ENCODE results near the gene JADE3. TPM values are rescaled to one million over a fixed set of nuclear protein-coding genes. Genes with fewer than 3 reads are reported as not detected.
A peak's percentile ranks its signal among the peaks of the same experiment; 100 is the strongest.
"Not testable (repeated sequence)": the region's sequence is repeated elsewhere in the genome, so short reads cannot be mapped to it uniquely, and the experiment has no call there.

Gene JADE3
- total RNA-seq, 1 donor from 2014 or later: 22.5 TPM

DNA sequence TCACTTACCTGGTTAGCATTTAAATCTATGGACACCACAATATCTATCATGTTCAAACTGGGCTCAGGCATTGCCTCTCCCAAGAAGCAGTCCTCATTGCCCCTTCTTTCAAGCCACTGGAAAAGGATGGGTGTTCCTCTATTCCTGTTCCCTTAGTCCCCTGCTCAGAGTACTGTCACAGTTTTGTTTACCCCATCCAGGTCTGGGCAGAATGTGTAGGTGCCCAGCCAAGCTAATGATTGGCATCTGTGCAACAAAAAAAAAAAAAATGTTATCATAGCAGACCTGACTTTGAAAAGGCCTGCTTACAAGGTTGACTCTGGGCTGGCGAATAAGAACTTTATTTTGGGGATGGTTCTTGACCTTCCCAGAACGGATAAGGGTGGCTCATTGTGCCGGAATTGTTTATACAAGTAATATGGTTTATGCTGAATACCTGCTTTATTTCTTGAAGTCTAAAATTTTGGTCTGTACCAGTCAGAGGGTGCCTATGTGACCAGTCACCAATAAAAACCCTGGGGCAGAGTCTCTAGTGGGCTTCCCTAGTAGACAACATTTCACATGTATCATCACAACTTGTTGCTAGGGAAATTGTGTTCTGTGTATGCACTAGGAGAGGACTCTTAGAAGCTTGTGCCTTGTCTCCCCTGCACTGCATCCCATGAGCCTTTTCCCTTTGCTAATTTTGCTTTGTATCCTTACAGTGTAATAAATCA is 47.9 kb downstream of the JADE3 start:
- Mint-ChIP-seq H3K27me3 (no peaks in the 10 kb centered on the region), H3K4me3 (ENCODE audit: low read depth) (no peak overlapping the region), H3K27ac (no peak overlapping the region), H3K36me3 (ENCODE audit: insufficient read depth) (no peaks in the 10 kb centered on the region), H3K4me1 (ENCODE audit: low read depth) (peaks cover 8% of the 10 kb centered on the region), H3K9me3 (ENCODE audit: low read depth) (peaks cover 2% of the 10 kb centered on the region)
- TF ChIP-seq, protein P1, sequence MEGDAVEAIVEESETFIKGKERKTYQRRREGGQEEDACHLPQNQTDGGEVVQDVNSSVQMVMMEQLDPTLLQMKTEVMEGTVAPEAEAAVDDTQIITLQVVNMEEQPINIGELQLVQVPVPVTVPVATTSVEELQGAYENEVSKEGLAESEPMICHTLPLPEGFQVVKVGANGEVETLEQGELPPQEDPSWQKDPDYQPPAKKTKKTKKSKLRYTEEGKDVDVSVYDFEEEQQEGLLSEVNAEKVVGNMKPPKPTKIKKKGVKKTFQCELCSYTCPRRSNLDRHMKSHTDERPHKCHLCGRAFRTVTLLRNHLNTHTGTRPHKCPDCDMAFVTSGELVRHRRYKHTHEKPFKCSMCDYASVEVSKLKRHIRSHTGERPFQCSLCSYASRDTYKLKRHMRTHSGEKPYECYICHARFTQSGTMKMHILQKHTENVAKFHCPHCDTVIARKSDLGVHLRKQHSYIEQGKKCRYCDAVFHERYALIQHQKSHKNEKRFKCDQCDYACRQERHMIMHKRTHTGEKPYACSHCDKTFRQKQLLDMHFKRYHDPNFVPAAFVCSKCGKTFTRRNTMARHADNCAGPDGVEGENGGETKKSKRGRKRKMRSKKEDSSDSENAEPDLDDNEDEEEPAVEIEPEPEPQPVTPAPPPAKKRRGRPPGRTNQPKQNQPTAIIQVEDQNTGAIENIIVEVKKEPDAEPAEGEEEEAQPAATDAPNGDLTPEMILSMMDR (IDR thresholded peaks at IDR 0.05; ENCODE audit: unreplicated experiment): no peak
- DNase-seq (ENCODE audit: low spot score, unreplicated experiment): no peak

- H3K27ac Mint-ChIP-seq: no peak overlapping the region
- H3K36me3 Mint-ChIP-seq (ENCODE audit: insufficient read depth): no peaks in the 10 kb centered on the region
- no peaks in the 10 kb centered on the region for H3K27me3 Mint-ChIP-seq
- TF ChIP-seq, protein P1 (IDR thresholded peaks at IDR 0.05; ENCODE audit: unreplicated experiment): no peak
- DNase-seq (ENCODE audit: low spot score, unreplicated experiment): no peak
- H3K4me1 Mint-ChIP-seq (ENCODE audit: low read depth): peaks cover 5% of the 10 kb centered on the region
- H3K9me3 Mint-ChIP-seq (ENCODE audit: low read depth): peaks cover 7% of the 10 kb centered on the region
- H3K4me3 Mint-ChIP-seq (ENCODE audit: low read depth): no peak overlapping the region
Measured at GRCh38 chrX:46961097-46961496, 48.9 kb downstream of the JADE3 start.

- TF ChIP-seq, protein P1 (IDR thresholded peaks at IDR 0.05; ENCODE audit: unreplicated experiment): no peak
- DNase-seq (ENCODE audit: low spot score, unreplicated experiment): no peak
- Mint-ChIP-seq H3K4me1 (ENCODE audit: low read depth) (peaks cover 8% of the 10 kb centered on the region), H3K27me3 (no peaks in the 10 kb centered on the region), H3K27ac (no peak overlapping the region), H3K4me3 (ENCODE audit: low read depth) (no peak overlapping the region), H3K9me3 (ENCODE audit: low read depth) (peaks cover 7% of the 10 kb centered on the region), H3K36me3 (ENCODE audit: insufficient read depth) (no peaks in the 10 kb centered on the region)
Measured at GRCh38 chrX:46961574-46962283, 49.5 kb downstream of the JADE3 start.

GRCh38 chrX:46965125-46965758 is 53.0 kb downstream of the JADE3 start:
- no peak overlapping the region for H3K4me3 Mint-ChIP-seq (ENCODE audit: low read depth)
- TF ChIP-seq, protein P1 (IDR thresholded peaks at IDR 0.05; ENCODE audit: unreplicated experiment): no peak
- DNase-seq (ENCODE audit: low spot score, unreplicated experiment): no peak
- peaks cover 1% of the 10 kb centered on the region for H3K36me3 Mint-ChIP-seq (ENCODE audit: insufficient read depth)
- H3K9me3 Mint-ChIP-seq (ENCODE audit: low read depth): peaks cover 12% of the 10 kb centered on the region
- peaks cover 8% of the 10 kb centered on the region for H3K4me1 Mint-ChIP-seq (ENCODE audit: low read depth)
- no peaks in the 10 kb centered on the region for H3K27me3 Mint-ChIP-seq
- peak overlapping the region; percentile 73 for H3K27ac Mint-ChIP-seq

DNA sequence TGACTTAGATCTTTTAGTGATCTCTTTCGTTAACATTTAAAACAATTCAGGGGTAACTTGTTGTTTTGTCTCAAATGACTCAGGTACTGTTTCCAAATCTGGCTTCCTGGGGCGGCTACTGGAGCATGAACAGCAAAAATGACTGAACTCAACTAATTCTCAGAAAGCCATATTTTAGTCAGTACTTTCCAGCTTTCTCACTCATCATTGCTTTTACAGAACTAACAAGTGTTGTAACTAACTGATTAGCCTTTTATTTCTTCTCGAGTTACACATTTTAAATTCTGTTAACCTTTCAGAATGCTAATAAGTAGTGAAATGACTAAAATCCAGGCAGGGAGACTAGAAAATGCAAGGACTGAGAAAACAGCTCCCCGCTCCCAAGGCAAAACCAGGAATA is 55.3 kb downstream of the JADE3 start:
- no peak overlapping the region for H3K27ac Mint-ChIP-seq
- H3K27me3 Mint-ChIP-seq: no peaks in the 10 kb centered on the region

GRCh38 chrX:46977046-46977445 is 64.8 kb downstream of the JADE3 start:
- not testable (repeated sequence) for H3K27ac Mint-ChIP-seq; H3K4me1 Mint-ChIP-seq (ENCODE audit: low read depth); H3K27me3 Mint-ChIP-seq; H3K36me3 Mint-ChIP-seq (ENCODE audit: insufficient read depth); DNase-seq (ENCODE audit: low spot score, unreplicated experiment); H3K4me3 Mint-ChIP-seq (ENCODE audit: low read depth)
- peaks cover 15% of the 10 kb centered on the region for H3K9me3 Mint-ChIP-seq (ENCODE audit: low read depth)

More for the DNA sequence above, 55.3 kb downstream of the JADE3 start:
- H3K4me1 Mint-ChIP-seq (ENCODE audit: low read depth): peaks cover 9% of the 10 kb centered on the region
- H3K9me3 Mint-ChIP-seq (ENCODE audit: low read depth): peaks cover 16% of the 10 kb centered on the region
- H3K36me3 Mint-ChIP-seq (ENCODE audit: insufficient read depth): peaks cover 2% of the 10 kb centered on the region
- no peak for DNase-seq (ENCODE audit: low spot score, unreplicated experiment)
- TF ChIP-seq, protein P1 (IDR thresholded peaks at IDR 0.05; ENCODE audit: unreplicated experiment): no peak
- H3K4me3 Mint-ChIP-seq (ENCODE audit: low read depth): no peak overlapping the region
